HG03097 (cell line): Measurements from ENCODE around the gene CIBAR2.
"Not testable (repeated sequence)": the region's sequence is repeated elsewhere in the genome, so short reads cannot be mapped to it uniquely, and the experiment has no call there.

Experiments
- ATAC-seq: cut with Tn5 transposase; IDR thresholded peaks from one replicate; pipeline ENCODE4 v1.9.1; 2021; ENCODE audit not compliant: unreplicated experiment, low FRiP score

The CIBAR2 gene

GRCh38 chr16:85129876-85130704, 17.8 kb upstream of the CIBAR2 start:
- no peak for ATAC-seq

GRCh38 chr16:85128079-85128837, 16.0 kb upstream of the CIBAR2 start:
- no peak for ATAC-seq

DNA sequence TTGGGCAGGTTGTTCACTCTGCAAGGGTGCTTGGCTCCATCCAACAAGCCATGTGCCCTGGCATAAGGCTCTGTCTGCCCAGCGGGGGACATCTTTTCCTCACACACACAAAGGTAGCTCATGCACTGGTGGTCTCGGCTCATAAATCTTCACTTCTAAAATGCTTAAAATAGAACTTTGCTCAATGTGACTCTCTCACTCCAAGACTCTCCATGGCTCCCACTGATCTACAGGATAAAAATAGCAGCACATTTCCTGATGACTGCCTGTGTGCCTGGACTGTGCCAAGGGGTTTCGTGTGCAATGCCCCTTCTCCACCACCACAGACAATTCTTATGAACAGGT, 15.1 kb upstream of the CIBAR2 start:
- ATAC-seq = no peak

- ATAC-seq = no peak
Observed at GRCh38 chr16:85126705-85127378, 14.6 kb upstream of the CIBAR2 start.

- ATAC-seq = no peak
Observed at GRCh38 chr16:85126394-85126704, 14.1 kb upstream of the CIBAR2 start.

GRCh38 chr16:85125570-85126393, 13.5 kb upstream of the CIBAR2 start:
- no peak for ATAC-seq

- no peak for ATAC-seq
Observed at GRCh38 chr16:85124636-85125346, 12.5 kb upstream of the CIBAR2 start.

DNA sequence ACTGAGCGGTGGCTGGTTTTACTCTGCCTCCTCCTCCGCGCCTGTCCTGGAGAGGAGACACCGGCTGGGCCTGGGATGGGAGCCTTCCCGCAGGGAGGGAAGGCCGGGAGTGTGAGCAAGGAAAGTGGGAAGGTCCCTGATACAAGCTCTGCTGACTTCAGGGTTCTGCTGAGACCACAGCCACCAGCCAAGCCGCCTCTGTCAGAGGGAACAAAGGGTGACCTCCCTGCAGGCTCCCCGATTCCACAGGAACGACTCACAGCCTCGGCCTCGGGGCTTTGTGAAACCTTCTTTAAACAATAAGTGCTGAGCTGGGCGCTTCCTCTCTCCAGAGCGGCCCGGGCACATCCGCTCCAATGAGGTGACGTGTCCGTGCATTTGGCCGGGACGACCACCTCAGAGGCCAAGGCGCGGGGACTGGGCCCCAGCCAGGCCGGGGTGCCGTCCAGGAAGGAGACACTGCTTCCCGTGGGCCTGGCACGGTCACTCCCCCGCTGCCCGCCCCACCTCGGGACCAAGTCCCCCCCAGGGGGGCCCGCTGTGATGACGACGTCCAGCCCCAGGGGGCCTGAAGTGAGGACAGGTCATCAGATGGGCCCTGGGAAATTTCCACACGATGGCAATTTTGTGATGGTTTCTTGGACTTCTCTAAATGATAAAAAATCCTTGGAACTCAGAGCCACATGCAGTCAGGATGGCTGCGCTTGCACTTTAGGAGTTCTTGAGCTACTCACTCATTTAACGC, 11.8 kb upstream of the CIBAR2 start:
- no peak for ATAC-seq

DNA sequence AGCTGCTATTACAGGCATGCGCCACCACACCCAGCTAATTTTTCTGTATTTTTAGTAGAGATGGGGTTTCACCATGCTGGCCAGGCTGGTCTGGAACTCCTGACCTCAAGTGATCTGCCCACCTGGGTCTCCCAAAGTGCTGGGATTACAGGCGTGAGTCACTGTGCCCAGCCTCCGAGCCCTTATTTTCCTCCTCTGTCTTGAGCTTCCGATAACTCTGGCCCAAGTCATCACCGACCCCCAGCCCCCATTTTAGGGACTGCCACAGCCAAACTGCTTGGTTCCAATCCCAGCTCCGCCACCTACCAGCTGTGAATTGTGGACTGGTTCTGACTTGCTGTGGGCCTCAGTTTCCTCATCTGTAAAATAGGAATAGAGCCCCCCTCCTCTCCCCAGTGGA, 11.2 kb upstream of the CIBAR2 start:
- ATAC-seq = not testable (repeated sequence)

- ATAC-seq = no peak
Observed at GRCh38 chr16:85120006-85120340, 7.7 kb upstream of the CIBAR2 start.

GRCh38 chr16:85117418-85117817, 5.1 kb upstream of the CIBAR2 start:
- ATAC-seq = no peak

GRCh38 chr16:85114909-85115567, 2.8 kb upstream of the CIBAR2 start:
- ATAC-seq = peak; percentile 77

DNA sequence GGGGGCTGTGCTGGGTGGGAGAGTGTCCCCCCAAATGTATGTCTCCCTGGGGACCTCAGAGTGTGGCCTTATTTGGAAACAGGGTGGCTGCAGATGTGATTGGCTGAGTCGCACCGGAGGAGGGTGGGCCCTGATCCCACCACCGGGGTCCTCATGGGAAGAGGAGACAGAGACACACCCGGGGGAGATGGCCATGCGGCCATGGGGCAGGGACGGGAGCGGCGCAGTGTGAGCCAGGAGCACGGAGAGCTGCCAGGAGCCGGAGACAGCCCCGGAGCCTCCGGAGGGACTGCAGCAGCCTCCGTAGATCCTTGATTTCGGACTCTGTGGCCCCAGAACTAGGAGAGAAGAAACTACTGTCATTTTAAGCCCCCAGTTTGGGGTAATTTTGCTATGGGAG, 1.6 kb upstream of the CIBAR2 start:
- no peak for ATAC-seq

- ATAC-seq = no peak
Observed at GRCh38 chr16:85113168-85113733, 979 bp upstream of the CIBAR2 start.

DNA sequence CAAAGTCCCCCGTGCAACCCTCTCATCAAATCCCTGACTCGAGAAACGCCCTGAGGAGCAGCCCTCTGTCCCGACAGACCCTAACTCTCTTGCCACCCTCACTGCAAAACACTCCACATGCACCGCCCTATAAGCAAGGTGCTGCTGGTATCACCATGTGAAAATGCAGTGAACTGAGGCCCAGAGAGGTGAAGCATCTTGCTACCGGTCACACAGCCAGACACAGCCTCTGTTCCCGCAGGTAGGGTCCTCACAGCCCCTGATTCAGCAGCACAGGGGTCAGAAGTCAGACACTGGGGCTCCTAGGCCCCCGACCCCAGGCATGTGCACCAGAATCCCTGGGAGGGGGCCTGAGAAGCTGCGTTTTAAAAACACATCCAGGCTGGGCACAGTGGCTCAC, 1.1 kb downstream of the CIBAR2 start:
- no peak for ATAC-seq

- ATAC-seq = no peak
Observed at GRCh38 chr16:85110105-85110504, 2.2 kb downstream of the CIBAR2 start.

DNA sequence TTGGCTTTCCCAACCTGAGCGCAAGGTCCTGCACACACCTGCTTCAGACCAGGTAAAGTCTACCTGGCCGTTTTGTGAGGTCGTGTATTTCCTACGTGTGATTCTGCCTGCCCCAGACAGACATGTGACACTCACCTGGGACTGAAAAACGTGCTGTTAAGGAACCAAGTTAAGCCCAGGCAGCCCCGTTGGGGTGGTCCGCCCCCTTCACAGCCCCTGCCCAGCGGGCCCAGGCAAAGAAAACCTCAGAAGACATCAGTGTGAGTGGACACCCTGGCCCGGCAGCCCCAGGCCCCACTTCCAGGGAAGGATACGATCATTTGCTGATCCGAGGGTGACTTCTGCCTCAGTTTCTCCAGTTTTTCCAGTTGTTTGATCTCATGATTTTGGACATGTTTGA, 4.7 kb downstream of the CIBAR2 start:
- ATAC-seq = no peak

- no peak for ATAC-seq
Observed at GRCh38 chr16:85107083-85107482, 5.2 kb downstream of the CIBAR2 start.

- ATAC-seq = no peak
Observed at GRCh38 chr16:85105475-85105874, 6.8 kb downstream of the CIBAR2 start.
